Measurements from ENCODE around the gene MRPL43.

DNA sequence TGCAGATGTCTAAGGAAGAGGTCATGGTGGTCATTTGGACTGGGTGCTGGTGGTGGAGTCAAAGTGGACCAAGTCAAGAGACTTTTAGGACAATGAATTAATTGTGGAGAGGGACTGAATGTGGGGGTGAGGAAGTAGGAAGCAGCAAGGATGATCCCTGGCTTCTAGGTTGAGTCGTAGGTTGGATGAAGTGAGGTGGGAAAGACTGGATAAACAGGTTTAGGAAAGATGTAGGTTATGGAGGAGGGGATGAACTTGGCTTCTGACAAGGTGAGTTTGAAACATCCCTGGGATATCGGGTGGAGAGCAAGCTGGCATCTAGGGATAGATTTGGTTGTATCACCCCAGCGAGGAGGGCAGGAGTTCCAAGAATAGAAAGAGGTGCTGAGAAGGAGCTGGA lies 10.4 kb downstream of the MRPL43 start:
- TF ChIP-seq ZNF23 (CRISPR knock-in tag; IDR thresholded peaks at IDR 0.05), result no peak
- TF ChIP-seq, protein P1, sequence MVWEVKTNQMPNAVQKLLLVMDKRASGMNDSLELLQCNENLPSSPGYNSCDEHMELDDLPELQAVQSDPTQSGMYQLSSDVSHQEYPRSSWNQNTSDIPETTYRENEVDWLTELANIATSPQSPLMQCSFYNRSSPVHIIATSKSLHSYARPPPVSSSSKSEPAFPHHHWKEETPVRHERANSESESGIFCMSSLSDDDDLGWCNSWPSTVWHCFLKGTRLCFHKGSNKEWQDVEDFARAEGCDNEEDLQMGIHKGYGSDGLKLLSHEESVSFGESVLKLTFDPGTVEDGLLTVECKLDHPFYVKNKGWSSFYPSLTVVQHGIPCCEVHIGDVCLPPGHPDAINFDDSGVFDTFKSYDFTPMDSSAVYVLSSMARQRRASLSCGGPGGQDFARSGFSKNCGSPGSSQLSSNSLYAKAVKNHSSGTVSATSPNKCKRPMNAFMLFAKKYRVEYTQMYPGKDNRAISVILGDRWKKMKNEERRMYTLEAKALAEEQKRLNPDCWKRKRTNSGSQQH (CRISPR knock-in tag; IDR thresholded peaks at IDR 0.05), result no peak
